ENCODE data around the gene UGGT1.
"Not testable (repeated sequence)": the region's sequence is repeated elsewhere in the genome, so short reads cannot be mapped to it uniquely, and the experiment has no call there.

Gene UGGT1

DNA sequence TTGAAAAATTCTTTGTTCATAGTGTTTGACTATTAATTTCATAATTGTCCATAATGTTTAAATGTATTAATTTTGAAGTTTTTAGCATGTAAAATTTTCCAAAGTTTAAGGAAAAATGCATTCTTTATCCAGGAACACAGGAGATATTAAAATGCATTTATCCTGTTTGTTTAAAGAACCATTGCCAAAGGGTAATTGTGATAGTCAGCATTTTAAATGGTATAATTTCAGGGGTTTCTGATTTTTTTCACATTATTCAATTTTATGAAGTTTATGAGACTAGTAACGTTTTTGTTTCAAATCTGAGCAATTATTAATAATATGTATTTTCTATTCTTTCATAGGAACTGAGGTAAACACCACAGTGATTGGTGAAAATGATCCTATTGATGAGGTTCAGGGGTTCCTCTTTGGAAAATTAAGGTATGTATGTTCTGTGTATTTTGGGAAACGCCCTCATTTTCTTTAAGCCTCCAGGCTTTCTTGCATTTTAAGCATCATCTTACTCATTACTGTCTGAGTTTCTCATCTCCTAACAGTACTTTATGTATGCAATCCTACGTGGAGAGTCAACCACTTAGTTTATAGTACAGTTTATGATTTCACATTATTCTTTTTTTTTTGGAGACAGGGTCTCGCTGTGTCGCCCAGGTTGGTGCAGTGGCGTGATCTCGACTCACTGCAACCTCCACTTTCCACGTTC is 25.1 kb downstream of the UGGT1 start:
- DNase-seq: no peak

DNA sequence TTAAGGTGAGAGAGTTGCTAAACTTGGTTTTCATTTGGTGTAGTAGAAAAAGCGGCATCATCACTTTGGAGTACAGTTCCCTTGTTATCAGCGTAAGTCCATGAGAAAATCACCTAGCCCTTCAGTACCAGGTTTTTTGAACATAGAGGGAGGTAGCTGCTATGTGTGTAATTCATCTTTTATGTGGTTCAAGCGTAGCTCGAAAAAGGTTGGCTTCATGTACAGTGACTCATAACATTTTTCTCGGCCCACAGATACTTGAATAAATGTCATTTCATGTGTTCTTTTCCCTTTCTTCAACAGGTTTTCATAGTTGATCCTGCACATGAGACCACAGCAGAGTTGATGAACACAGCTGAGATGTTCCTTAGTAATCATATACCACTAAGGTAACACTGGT is 43.6 kb downstream of the UGGT1 start:
- DNase-seq: no peak

DNA sequence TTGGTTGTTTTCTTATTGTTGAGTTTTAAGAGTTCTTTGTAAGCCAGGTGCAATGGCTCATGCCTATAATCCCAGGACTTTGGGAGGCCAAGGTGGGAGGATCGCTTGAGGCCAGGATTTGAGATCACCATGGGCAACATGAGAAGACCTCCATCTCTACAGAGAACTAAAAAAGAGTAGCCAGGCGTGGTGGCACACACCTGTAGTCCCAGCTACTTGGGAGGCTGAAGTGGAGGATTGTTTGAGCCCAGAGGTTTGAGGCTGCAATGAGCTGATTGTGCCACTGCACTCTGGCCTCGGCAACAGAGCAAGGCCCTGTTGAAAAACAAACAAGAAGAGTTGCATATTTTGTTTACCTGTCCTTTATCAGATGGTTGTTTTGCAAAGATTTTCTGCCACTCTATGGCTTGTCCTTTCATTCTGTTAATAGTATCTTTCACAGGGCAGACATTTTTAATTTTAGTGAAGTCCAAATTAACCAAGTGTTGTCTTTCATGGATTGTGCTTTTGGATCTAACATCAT is 46.2 kb downstream of the UGGT1 start:
- no peak for DNase-seq

DNA sequence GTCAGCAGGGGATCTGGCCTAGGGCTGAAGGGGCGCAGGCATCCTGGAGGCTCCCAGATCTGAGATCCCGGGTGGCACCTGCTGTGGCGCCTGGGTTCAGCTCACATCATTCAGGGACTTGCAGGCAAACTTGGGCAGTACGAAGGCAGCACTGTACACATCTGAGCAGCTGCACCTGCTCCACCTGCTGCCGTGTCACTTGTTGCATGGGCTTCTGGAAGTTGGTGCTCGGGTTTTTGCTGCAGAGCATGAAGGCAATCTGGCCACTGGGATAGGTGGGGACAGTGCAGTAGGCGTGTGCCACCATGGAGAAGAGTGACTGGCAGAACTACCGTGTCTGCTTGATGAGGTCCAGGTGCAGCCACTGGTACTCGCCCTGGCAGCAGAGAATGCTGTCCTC is 48.6 kb downstream of the UGGT1 start:
- no peak for DNase-seq

DNA sequence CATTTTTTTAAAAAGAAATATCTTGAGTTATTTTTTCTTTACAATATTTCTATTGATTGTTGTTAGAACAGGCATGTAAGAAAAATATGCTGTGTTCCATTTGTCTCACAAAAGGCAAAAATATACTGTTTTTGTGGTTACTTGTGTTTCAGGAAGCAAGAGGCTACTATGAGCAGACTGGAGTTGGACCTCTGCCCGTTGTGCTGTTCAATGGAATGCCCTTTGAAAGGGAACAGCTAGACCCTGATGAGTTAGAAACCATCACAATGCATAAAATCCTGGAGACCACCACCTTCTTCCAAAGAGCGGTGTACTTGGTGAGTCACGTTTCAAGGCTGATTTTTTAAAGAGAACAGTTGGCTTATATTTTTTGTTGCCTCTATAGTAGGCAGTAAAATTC is 54.7 kb downstream of the UGGT1 start:
- no peak for DNase-seq

DNA sequence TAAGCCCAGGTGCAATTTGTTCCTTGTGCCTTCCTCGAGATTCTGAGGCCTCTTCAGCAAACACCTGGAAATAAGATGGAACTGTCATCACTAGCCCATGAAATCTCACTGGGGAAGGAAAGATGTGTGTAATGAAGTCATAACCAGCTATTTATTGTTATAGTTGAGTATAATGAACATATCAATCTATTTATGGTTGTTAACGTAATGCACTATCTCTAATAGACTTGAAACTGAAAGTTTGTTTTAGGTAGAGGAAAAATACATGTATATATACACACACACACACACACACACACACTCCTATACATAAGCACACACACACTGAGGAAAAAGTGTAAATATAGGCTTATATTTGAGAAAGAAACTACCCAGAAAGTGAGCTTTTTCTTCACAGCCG is 62.8 kb downstream of the UGGT1 start:
- no peak for DNase-seq

DNA sequence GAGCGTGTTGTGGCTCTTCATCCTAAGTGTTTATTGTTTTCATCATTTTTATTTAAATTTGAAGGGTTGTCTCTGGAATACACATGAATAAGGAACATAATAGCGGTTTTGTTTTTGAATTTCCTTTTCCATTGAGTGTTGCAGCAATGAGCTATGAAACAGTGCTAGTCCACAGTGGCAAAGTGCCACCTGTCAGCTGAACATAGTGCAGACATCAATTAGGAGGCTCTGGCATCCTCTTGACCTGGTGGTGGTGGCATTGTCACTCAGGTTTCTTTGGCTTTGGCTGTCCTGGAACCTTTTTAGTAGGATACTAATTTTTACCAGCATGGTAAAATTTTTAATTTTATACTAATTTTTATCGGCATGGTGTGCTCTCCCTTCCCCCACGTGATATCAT is 63.2 kb downstream of the UGGT1 start:
- no peak for DNase-seq

DNA sequence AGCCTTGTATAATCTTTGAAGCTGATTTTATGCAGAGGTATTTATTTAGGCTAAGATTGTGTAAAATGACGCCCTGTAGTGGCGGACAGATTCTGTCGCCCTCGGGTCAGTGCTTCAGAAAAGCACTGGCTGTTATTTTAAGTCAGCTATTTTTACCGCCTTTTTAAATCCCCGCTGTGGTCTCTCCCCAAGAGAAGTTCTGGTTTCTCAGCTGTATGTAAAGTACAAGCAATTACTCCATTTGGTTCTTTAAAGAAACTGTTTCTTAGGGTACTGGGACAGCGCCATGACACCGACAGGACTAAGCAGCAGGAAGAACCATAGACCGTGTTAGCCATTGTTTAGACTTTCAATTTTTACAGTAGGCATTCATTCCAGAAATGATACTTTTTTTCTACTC is 65.0 kb downstream of the UGGT1 start:
- DNase-seq: no peak

DNA sequence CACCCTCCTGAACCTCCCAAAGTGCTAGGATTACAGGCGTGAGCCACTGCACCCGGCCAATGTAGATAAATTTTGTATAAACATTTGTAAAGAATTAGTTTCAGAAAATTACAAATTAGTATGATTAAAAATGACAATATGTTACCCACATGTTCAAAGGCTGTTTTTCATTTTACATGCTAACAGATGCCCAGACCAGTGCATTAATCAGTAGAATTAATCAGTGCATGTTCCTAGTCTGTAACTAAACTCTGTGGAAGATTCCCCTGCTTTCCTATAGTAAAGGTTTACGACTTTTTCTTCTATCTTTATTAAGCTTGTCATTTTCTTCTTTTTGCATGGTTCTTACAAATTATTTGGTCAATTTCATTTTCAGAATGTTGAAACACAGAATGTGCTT is 65.8 kb downstream of the UGGT1 start:
- DNase-seq: no peak

DNA sequence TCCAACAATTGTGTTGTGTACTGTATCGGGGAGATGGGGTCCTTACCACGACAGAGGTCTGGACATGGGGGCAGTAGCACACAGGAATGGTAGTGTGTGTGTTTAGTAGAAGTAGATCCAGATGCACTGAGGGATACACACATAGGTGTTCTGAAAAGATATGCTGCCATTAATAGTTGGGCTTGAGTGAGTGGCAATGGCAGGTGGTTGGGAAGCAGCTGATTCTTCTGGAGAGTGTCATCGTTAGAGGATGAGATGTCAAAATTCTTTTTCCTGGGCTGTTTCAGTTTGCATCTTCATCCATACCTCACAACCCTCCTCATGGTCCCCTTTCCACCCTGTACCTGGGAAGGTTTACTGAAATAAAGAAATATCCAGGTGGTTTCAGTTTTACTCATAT is 66.6 kb downstream of the UGGT1 start:
- DNase-seq: no peak

DNA sequence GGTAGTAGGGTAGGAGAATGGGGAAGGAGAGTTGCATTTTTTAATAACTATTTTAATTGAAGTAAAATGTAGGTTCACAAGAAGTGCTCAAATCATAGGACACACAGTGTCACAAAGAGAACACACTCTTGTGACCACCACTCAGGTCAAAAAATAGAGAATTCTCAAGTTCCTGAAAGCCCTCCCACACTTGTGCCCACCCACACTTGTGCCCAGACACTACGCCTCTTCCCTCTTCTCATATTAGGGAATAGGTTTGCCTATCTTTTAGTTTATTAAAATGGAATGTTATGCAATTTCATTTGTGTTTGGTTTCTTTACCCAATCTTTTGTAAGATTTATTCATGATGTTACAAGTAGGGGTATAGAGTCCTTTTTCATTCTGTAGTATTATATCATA is 67.2 kb downstream of the UGGT1 start:
- DNase-seq: no peak

DNA sequence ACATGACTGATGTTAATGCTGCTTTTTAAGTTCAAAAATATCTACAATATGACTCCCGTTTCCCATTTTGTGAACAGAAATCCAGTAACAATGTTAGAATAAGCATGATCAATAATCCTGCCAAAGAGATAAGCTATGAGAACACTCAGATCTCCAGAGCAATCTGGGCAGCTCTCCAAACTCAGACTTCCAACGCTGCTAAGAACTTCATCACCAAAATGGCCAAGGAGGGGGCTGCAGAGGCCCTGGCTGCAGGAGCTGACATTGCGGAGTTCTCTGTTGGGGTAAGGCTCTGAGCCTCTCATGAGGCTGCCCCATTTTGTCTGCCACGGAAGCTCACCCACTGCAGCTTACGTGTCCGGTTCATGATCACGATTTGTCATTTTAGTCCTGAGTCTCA is 68.4 kb downstream of the UGGT1 start:
- DNase-seq: no peak

DNA sequence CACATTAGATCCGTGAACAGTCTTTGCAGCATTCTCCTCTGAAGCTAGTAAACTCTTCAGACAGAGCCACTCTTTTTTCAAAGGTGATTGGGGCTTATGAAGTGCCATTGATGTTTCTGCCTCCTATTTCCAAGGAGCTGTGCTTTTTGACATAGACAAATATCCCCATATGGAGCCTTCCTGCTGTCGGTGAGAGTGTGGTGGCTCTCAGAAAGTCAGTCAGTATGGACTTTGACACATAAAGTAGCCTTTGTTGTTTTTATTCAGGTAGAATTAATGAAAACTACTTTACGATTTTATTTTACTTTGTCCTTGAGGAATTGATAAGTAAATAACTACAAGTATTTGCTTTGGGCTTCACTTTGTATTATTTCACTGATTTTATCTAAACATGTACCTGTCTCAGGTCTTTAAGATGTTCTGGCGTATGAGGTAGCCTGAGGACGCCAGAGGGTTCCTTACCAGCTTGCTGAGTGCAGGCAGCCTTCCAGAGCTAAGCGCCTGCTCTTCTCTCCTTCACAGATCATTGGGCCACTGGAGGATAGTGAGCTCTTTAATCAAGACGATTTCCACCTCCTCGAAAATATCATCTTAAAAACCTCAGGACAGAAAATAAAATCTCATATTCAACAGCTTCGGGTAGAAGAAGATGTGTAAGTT is 69.7 kb downstream of the UGGT1 start:
- no peak for DNase-seq

DNA sequence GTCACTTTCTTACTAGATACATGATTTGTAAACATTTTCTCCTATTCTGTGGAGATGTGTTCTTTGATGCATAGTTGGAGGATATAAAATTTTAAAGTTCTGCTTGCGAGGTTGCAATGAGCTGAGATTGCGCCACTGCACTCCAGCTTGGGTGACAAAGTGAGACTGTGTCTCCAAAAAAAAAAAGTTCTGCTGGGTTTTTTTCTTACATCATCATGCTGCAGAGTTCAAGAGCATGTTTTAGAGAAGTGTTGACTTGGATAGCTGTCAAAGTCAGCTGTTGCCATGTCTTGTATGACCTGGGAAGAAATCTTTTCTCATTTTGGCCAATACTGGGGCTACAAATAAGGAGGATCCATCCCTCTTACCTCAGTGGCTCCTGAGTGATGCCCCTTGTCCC is 71.3 kb downstream of the UGGT1 start:
- no peak for DNase-seq

DNA sequence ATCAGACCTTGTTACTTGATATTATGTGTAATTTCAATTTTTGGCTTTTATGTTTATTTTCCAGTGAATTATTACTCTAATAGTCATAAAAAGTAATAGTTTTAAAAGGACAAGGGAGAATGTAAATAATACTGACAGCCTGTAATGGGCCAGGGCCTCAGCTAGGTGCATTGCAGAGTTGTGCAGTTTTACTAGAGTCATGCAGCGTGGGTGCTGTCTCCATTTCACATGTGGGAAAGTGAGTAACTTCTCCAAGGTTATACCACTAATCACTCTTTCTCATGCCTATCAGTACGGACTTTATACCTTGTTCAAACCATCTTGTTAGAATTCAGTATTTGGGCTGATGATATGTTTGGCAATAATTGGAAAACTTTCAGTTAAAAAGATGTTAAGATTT is 73.3 kb downstream of the UGGT1 start:
- no peak for DNase-seq

DNA sequence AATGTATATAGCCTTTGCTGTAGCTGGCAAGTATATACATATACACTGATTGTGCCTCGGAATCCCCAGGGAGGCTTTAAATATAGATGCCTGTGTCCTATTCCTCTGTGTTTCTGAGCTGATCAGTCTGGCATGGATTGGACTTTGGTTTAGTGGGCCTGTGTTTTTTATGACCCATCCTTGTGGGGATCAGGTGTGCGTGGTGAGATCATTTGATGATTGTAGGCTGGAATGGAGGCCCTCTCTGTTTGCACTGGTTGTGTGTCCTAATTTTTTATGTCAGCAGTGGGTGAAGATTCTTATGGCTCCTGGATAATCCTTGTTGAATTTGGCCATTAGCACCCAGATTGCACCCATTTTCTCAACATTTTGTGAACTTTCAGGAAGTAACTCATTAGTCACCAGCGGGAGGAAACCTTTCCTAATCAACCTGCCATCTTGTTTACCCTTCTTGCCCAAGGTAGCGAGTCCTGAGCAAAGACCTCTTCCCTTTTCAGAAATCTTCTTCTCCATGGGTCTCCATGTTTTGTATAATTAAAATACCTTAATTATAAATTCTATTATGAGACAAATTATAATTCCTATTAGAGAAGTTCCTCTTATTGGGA is 75.8 kb downstream of the UGGT1 start:
- no peak for DNase-seq

DNA sequence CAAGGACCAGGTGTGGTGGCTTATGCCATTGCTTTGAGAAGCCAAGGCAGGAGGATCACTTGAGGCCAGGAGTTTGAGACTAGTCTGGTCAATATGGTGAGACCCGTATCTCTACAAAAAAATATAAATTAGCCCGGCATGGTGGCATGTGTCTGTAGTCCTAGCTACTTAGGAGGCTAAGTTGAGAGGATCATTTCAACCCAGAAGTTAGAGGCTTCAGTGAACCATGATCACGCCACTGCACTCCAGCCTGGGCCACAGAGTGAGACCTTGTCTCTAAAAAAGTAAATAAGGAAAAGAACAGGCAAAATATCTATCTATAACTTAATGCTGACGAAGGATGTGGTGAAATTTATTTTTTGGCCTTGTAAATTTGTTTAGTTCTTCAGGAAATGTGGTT is 78.1 kb downstream of the UGGT1 start:
- no peak for DNase-seq

DNA sequence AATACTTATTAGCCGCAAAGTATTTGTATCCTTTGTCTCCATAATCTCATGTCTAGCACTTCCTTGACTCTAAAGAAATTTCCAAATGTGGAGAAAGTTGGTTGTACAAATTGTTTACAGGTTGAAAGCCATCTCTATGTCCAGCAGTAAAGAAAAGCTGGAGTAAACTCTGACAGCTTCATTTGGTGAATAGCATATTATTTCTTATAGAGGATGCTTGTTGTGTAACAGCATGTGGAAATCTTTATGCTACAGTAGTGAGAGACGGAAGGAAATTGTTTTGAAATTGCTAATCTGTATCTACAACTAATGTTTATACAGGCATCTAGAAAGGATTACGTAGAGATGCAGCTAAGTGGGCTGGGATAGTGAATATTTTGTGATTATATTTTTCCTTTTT is 78.5 kb downstream of the UGGT1 start:
- DNase-seq: no peak

DNA sequence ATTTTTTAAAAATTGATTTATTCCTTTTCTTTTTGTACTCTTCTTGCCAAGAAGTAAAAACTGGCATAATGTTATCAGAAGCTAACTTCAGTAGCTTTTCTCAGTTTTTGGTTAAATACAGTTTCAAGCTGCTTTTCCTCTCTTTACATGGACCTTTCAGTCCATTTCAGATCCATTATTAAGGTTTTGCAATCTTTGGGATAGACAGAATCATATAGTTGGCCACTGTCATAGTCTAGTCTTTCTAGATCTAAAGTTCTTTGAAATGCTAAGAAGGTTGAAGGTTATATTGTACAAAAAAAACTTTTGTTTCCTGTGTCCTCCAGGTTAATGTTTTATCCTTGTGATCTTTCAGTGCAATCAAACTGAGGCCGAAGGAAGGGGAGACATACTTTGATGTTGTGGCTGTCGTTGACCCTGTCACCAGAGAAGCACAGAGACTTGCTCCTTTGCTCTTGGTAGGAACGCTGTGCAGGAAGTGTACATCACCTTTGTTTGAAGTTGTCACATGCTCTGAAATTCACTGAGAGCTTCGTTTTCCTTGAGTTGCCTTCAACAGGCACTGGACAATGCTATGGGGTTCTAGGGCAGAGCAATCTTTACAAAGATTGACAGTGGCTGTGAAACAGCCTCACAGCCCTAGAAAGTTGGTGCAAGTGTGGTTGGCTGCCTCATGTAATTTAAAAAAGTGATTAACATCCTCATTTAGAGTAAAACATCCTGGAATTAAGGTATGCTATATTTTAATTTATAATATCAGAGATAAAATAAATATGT is 79.1 kb downstream of the UGGT1 start:
- no peak for DNase-seq

DNA sequence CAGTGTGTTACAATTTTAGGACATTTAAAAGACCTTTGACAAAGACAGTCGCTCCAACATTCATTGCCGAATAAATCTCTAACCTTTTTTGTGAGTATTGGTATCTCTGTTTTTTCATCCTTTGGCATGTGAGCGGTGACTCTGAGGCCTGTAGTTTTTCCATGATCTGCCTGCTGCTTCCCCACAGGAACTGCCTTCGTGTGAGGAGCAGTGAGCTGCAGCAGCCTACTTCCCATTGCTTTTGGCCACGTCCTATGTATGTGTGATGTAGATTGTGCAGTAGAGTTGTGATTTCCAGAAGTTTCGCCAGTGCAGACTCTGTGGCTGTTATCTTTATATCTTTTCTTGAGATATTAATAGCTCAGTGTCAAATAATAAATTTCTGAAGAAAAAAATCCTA is 79.8 kb downstream of the UGGT1 start:
- DNase-seq: no peak

DNA sequence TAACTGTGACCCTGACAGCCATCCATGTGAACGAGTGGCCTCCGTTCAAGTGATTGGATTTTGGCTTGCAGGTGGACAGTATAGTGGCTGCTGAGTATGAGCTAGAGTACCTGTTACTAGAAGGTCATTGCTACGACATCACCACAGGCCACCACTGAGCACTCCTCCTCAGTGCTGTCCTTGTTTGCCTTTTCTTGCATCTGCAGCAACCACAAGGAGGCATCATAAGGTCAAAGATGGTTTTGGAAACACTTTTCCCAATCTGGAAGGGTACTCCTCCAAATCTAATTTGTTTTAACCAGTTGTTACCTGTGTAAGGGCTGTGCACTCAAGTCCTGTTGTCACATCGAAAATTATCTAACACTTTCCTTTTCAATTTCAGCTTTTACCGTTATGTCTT is 81.2 kb downstream of the UGGT1 start:
- no peak for DNase-seq

DNA sequence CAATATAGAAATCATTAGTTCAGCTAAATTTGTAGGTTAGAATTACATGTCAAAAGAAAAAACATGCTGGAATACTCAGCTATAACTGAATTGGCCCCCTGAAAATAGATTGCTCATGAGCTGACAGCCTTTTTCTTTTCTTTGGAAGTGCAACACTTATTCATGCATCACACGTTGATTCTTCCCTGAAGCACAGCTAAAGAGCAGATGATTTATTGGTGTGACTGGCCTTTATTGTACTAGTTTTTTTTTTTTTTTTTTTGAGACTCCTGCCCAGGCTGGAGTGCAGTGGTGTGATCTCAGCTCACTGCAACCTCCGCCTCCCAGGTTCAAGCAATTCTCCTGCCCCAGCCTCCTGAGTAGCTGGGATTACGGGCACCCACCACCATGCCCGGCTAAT is 83.1 kb downstream of the UGGT1 start:
- DNase-seq: not testable (repeated sequence)

DNA sequence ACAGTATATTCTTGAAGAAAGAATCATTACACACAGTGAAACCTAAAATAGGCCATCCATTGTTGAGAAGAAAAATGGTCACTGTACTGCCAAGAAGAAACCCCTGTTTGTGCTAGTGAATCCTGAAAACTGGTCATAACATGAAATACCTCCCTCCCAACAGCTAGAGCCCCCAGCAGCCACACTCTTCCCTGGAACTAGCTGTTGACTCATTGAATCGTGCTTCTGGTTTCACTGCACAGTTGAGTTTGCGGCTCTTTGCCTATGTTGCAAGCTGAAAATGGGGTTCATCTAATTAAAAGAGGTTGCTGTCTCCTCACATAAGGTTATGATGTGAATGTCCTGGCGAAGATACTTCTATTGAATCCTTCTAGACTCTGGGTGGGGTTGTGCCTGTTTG is 86.3 kb downstream of the UGGT1 start:
- DNase-seq: no peak
